DND-41 (cell line): Measurements from ENCODE around the gene MED31.

Source experiments
- EZH2 ChIP-seq: IDR thresholded peaks from 3 replicates; pipeline ENCODE4 v1.6.1; 2012; ENCODE audit warnings: borderline replicate concordance, low read depth, mild to moderate bottlenecking, moderate library complexity, low read length, inconsistent platforms; ENCODE audit not compliant: severe bottlenecking
- TF ChIP-seq, protein P1 (sequence below): IDR thresholded peaks from 2 replicates; pipeline ENCODE4 v1.5.1; 2012; ENCODE audit warnings: borderline replicate concordance, low read length, moderate library complexity, mild to moderate bottlenecking; ENCODE audit not compliant: poor library complexity, severe bottlenecking; ENCODE audit errors: extremely low read depth

DNA sequence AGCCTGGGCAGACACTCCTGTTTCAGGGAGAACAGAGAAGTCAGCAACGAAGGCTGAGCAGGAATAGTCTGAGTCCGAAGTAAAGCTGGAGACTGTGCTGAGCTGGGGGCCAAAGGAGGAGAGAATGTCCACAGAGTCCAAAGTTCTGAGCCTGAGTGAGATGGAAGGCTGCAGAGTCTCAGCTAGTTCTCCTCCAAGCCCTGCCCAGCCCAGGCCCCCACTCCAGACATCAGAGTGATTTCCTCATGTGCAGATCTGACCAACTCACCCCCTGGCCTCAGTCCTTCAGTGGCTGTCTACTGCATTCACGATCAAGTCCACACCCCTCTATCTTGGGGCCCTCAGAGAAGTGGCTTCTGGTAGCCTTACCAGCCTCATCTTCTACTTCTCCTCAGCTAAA lies 40.1 kb upstream of the MED31 start:
- TF ChIP-seq, protein P1, sequence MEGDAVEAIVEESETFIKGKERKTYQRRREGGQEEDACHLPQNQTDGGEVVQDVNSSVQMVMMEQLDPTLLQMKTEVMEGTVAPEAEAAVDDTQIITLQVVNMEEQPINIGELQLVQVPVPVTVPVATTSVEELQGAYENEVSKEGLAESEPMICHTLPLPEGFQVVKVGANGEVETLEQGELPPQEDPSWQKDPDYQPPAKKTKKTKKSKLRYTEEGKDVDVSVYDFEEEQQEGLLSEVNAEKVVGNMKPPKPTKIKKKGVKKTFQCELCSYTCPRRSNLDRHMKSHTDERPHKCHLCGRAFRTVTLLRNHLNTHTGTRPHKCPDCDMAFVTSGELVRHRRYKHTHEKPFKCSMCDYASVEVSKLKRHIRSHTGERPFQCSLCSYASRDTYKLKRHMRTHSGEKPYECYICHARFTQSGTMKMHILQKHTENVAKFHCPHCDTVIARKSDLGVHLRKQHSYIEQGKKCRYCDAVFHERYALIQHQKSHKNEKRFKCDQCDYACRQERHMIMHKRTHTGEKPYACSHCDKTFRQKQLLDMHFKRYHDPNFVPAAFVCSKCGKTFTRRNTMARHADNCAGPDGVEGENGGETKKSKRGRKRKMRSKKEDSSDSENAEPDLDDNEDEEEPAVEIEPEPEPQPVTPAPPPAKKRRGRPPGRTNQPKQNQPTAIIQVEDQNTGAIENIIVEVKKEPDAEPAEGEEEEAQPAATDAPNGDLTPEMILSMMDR, result no peak
- TF ChIP-seq EZH2, result no peak
